ENCODE measurements around the gene CCDC80.

GRCh38 chr3:112675349-112675748 lies 34.4 kb upstream of the CCDC80 start:
- TF ChIP-seq CTCF (IDR thresholded peaks at IDR 0.05) (no peak), POLR2A (IDR thresholded peaks at IDR 0.05) (no peak)
